GM18870 (cell line): Measurements from ENCODE around the gene PNMA6E.

ENCODE experiments used
- ATAC-seq: cut with Tn5 transposase; IDR thresholded peaks from one replicate; pipeline ENCODE4 v1.9.1; 2021; ENCODE audit warnings: moderate library complexity; ENCODE audit not compliant: unreplicated experiment

The PNMA6E gene

DNA sequence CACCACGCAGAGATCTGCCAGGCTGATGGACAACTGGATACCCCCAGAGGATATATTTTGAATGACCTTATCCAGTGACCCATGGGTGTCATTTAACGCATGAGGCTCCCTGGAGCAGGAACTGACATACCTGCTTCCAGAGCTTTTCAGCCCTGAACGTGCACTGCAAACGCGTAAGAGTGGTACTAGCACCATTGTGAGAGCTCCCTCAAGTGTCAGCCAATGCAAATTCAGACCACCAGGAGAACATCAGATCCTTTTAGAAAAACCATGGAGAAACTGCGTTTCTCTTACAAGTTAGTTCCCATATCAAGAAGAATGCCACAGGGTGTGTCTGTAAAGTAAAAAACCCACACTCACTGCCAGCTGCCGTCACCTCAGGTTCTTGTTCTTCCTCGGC lies 37.4 kb upstream of the PNMA6E start:
- no peak for ATAC-seq

DNA sequence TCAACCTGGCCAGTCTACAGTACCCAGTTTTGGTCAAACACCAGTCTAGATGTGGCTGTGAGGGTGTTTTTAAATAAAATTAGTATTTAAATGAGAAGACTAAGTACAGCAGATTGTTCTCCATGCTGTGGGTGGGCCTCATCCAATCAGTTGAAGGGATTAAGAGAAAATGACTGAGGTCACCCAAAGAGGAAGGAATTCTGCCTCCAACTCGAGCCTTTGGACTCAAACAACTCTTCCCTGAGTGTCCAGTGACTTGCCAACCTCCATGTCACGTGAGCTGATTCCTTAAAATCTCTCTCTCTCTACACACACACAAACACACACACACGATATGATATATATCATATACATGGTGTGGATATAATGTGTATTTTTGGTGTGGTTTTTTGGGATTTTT lies 34.7 kb upstream of the PNMA6E start:
- no peak for ATAC-seq

DNA sequence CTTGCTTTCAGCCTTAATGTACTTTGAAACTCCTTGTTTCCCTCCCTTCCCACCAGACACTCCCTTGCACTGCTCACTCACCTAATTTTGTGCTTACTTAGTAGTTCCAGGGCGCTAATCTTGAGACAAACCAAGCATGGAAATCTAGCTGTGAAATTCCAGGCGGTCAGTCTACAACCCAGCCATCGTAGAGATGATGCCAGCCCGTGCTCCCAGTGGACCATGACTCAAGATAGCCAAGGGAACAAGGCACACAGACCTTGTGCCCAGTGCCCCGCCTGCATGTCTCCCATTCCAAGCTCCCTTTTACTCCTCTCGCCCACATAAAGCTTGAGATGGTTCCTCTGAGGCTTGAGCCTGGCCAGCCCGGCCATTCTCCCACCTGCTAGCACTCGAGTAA lies 33.7 kb upstream of the PNMA6E start:
- no peak for ATAC-seq

GRCh38 chrX:153433781-153434285 lies 32.7 kb upstream of the PNMA6E start:
- ATAC-seq: no peak

DNA sequence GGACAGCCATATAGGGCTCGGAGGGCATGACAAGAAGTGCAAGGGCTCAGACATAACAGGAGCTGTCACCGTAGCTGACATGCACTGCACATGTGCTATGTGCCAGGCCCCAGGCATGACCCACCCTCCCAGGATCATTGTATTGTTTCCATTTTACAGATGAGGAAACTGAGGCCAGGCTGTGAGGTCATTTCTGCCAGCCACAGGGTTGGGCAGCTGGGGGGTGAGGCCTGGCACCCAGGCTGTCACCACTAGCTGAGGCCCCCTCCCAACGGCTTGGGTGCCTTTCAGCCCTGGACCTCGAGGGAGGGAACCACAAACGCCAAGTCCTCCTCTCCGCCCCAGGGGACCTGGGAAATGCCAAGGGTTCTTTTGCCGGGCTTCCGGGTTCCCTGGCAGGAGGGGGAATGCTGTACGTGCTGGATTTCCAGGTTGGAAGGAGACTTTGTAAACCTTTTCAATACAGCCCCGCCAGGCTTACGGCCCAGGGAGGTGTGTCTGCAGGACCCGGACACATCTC lies 32.1 kb upstream of the PNMA6E start:
- ATAC-seq: no peak

- ATAC-seq: no peak
Measured at GRCh38 chrX:153430796-153431195, 29.6 kb upstream of the PNMA6E start.

DNA sequence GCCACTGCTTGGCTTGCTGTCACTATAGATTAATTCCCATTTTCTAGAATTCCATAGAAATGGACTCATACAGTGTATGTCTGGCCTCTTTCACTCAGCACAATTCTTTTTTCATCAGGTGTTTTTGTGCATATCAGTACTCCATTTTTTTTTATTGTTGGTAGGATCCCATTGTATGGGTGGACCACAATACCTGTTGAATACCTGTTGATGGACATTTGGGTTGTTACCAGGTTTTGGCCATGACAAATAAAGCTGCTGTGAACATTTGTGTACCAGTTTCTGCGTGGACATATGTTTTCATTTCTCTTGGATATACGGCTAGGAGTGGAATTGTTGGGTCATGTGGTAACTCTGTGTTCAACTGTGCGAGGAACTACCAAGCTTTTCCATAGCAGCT lies 25.1 kb upstream of the PNMA6E start:
- ATAC-seq: no peak

- ATAC-seq: no peak
Measured at GRCh38 chrX:153423652-153424051, 22.5 kb upstream of the PNMA6E start.

DNA sequence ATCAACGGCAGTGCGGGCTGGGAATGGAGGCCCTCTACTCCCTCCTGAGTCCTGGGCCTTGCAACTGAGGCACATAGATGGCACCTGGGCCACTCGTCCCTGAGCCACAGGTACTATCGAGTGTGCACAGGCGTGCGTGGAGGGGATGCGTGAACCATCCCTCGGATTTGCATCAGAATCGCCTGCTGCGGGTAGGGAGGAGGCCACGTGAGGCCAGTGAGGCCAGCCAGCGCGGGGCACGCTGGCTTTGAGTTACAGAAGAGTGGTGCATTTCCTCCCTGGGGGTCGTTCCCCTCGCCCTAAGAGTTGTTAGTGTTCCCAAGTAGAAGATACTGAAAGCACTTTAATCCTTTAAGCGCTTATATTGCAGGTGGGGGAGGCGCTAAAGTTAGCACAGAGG lies 20.7 kb upstream of the PNMA6E start:
- ATAC-seq: no peak

DNA sequence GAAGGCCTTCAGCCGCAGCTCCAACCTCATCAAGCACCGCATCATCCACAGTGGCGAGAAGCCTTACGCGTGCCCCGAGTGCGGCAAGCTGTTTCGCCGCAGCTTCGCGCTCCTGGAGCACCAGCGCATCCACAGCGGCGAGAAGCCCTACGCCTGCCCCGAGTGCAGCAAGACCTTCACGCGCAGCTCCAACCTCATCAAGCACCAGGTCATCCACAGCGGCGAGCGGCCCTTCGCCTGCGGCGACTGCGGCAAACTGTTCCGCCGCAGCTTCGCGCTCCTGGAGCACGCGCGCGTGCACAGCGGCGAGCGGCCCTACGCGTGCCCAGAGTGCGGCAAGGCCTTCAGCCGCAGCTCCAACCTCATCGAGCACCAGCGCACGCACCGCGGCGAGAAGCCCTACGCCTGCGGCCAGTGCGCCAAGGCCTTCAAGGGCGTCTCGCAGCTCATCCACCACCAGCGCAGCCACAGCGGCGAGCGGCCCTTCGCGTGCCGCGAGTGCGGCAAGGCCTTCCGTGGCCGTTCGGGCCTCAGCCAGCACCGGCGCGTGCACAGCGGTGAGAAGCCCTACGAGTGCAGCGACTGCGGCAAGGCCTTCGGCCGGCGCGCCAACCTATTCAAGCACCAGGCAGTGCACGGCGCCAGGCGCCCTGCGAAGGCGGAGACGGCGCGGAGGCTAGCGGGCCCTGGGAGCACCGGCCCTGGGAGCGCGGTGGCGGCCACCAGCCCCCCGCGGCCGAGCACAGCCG lies 19.9 kb upstream of the PNMA6E start:
- no peak for ATAC-seq

- ATAC-seq: no peak
Measured at GRCh38 chrX:153417637-153418036, 16.5 kb upstream of the PNMA6E start.

DNA sequence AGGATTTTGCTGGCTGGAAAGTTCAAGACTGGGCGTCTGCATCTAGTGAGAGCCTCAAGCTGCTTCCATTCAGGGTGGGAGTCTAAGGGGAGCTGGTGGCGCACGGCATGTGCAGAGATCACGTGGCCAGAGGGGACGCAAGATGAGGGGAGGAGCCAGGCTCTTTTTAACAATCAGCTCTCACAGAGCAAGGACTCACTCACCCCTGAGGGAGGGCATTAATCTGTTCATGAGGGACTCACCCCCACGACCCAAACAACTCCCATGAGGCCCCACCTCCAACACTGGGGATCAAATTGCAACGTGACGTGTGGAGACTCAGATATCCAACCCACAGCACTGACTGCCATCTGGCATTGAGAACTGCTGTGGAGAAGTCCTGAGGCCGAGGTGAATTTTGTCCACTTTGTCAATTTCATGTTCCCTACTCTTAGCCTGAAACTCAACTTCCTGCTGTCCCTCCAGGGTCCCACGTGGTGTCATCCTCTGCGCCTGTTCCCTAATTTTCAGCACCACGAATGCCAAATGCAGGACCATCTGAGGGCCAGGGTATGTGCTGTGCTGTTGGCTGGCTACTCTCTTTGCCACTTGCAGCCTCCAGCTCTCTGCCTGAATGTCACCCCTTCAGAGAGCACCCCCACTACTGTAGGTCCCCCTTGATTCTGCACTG lies 15.8 kb upstream of the PNMA6E start:
- no peak for ATAC-seq

DNA sequence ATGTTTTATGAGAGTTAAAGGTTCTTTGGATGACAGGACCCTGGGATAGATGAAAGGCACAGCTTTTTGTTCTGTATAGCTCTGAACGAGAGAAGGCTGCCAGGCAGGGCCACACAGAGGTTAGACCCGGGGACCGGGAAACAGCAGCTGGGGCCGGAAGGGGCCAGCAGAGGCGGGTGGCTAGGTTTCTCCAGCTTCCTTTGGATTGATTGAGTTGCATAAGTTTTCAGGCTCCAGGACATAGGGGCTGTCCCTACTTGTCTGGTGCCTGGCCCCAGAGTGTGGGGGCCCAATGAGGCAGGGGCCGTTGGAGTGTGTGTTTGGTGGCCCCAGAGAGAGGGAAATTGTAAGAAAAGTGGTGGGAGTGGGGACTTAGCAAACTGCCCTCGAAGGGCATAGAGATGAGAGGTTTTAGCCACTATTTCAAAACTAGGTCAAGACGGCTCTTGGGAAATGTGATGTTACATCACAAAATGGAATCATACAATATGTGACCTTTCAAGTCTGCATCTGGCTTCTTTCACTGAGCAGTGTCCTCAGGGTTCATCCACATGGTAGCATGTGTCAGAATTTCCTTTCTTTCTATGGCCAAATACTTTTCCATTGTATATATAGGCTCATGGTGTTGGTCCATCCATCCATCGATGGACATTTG lies 13.8 kb upstream of the PNMA6E start:
- ATAC-seq: no peak

DNA sequence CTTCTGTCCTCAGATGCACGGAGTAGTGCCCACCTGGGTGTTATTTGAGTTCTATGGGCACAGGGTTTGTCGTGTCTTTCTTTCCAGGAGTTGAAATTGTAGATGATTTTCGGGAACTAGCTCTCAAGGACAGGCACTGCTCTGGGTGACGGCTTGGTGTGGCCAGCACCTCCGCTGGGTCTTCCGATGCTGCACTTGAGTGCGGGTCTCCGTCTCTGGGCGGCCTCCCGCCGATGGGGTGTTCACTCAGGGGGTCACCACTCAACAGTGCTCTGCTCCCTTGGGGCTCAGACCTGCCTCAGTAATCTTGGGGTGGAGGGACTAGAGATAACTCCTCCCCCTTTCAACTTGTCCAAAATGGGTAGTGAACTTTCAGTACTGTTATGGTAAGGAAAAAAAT lies 12.6 kb upstream of the PNMA6E start:
- ATAC-seq: no peak

DNA sequence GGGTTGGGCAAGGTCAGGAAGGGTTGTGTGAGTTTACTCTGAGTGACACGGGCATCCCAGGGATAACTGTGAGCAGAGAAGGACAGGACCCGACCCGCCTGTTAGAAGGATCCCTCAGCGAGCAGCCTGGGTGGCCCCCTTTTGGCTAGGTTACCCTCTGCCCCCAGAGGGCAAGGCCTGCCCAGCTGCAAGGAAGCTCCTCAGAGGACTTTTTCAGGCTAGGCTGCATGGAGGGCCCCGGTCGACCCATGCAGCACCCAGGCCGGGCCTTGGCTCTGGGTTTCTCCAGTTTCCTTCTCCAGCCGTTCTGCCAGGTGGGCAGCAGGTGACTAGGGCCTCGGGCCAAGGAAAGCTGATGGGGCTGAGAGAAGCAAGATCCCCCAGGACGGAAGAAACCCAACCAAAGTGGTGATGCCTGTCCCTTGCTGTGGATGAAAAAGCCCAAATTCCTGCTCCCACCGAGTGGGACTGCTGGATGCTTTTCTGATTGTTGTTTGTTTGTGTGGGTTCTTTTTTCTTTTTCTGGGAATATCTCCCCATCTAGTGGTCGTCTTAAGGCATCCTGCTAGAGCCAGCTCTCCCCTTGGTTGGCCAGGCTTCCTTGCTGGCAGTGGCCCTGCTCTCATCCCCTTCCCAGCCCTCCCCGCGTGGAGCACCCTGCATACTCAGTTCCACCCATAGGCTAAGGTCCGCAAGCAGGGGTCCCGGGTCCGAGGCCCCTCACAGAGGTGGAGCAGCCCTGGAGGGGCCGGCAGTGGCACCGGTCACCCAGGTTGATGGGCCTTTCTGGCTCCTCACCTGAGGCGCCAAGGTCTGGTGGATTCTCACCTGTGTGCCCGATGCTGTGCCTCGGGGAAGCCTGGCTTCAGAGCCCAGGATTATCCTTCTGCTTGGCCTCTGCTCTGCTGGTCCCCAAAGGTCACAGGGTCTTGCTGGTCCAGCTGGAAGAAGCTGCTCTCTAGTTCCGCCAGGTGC lies 11.9 kb upstream of the PNMA6E start:
- ATAC-seq: no peak

DNA sequence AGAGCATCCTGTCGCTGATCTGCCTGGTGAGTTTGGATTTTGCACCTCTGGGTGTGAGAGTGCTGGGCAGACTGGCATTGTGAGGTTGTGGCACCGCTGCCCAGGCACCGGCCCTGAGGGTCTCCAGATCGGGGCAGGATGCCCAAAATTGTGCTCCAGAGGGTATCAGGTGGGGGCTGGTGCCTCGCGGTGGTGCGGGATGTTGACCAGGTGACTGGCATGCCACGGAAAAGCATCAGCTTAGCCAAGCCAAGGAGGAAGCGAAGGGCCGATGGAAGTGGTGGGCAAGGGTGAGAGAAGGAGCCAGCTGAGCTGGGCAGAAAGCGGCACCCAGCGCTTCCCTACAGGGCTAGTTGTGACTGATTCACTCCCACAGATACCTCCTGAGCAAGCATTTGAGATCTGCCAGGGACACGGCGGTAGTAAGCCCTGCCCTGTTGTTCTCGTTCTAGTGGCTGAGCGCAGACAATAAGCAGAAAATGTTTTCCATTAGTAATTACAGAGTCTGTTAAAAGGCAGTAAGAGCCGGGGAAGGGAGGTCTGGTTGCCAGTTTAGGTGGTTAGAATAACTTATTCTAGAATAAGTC lies 10.9 kb upstream of the PNMA6E start:
- no peak for ATAC-seq

- ATAC-seq: no peak
Measured at GRCh38 chrX:153411255-153411987, 10.3 kb upstream of the PNMA6E start, which contains the start of gene ZFP92. Gene ZFP92, plus strand, starts transcription at chrX:153411472. Its CDS starts 6,851 bp downstream, at chrX:153418323.

DNA sequence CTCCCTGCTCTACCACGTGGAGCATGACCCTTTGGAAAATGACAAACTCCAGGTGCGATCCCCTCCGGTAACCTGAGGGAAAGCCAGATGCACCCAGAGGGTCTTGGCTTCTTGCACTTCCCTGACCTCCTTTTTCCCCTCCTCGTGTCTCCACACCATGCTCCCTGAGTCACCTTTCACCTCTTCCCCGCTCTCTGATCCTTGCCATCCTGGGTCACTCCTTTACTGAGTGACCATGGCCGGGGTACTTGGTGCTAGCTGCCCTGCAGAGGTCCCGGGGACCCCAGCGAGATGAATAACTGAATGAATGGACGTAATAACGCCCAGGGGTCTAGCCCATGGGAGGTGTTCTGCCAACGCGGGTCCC lies 9.7 kb upstream of the PNMA6E start:
- no peak for ATAC-seq

- no peak for ATAC-seq
Measured at GRCh38 chrX:153410373-153410772, 9.2 kb upstream of the PNMA6E start.
